OCI-LY1 (cell line): ENCODE results near the gene EMC10.

Experiments
- H2AFZ ChIP-seq: fragments of 200-600 bp; sonication (generic), shearing (Covaris generic); 2 replicates; pipeline ENCODE4 v1.6.0; 2014; ENCODE audit warnings: antibody characterized with exemption, mild to moderate bottlenecking, low read length
- H3F3A ChIP-seq: fragments of 200-600 bp; sonication (generic), shearing (Covaris generic); 2 replicates; pipeline ENCODE4 v1.6.0; 2014; ENCODE audit warnings: mild to moderate bottlenecking, antibody characterized with exemption, low read length, moderate library complexity; ENCODE audit not compliant: insufficient read depth
- H3K27ac ChIP-seq: fragments of 200-600 bp; sonication (generic); 2 replicates; pipeline ENCODE4 v1.5.1; 2014; ENCODE audit warnings: low read length, mixed run types, mild to moderate bottlenecking, low read depth; ENCODE audit not compliant: poor library complexity, severe bottlenecking
- H3K27me3 ChIP-seq: fragments of 200-600 bp; sonication (generic); 2 replicates; pipeline ENCODE4 v1.6.0; 2014; ENCODE audit warnings: antibody characterized with exemption, mild to moderate bottlenecking, low read length, moderate library complexity; ENCODE audit not compliant: insufficient read depth
- H3K36me3 ChIP-seq: fragments of 200-600 bp; sonication (generic); 2 replicates; pipeline ENCODE4 v1.6.1; 2014; ENCODE audit warnings: mild to moderate bottlenecking, antibody characterized with exemption, low read length, moderate library complexity, mixed read lengths; ENCODE audit not compliant: insufficient read depth
- H3K4me1 ChIP-seq: fragments of 200-600 bp; sonication (generic); 2 replicates; pipeline ENCODE4 v1.5.1; 2014; ENCODE audit warnings: mild to moderate bottlenecking, low read length, moderate library complexity; ENCODE audit not compliant: insufficient read depth, severe bottlenecking
- H3K4me2 ChIP-seq: fragments of 200-600 bp; sonication (generic), shearing (Covaris generic); 2 replicates; pipeline ENCODE4 v1.6.1; 2014; ENCODE audit warnings: low read length
- H3K4me3 ChIP-seq: fragments of 200-600 bp; sonication (generic); 2 replicates; pipeline ENCODE4 v1.5.1; 2014; ENCODE audit warnings: low read length, low read depth, mild to moderate bottlenecking, mixed read lengths; ENCODE audit not compliant: poor library complexity, severe bottlenecking
- H3K79me2 ChIP-seq: fragments of 200-600 bp; shearing (Covaris generic); 2 replicates; pipeline ENCODE4 v1.6.1; 2016; ENCODE audit warnings: mixed run types, low read length, mixed read lengths; ENCODE audit not compliant: insufficient read depth
- H3K9ac ChIP-seq: fragments of 200-600 bp; sonication (generic), shearing (Covaris generic); 2 replicates; pipeline ENCODE4 v1.6.1; 2014; ENCODE audit warnings: mild to moderate bottlenecking, low read length, mixed read lengths
- H3K9me2 ChIP-seq: fragments of 200-600 bp; sonication (generic), shearing (Covaris generic); 2 replicates; pipeline ENCODE4 v1.6.1; 2014; ENCODE audit warnings: low read depth, mild to moderate bottlenecking, low read length, mixed read lengths
- H3K9me3 ChIP-seq: fragments of 200-600 bp; shearing (Covaris generic); 2 replicates; pipeline ENCODE4 v1.6.1; 2014; ENCODE audit warnings: low read length, mixed read lengths
- H4K20me1 ChIP-seq: fragments of 200-600 bp; sonication (generic), shearing (Covaris generic); 2 replicates; pipeline ENCODE4 v1.6.0; 2016; ENCODE audit warnings: mild to moderate bottlenecking, low read length; ENCODE audit not compliant: insufficient read depth
- CTCF ChIP-seq: fragments of 200-600 bp; sonication (generic), shearing (Covaris generic); IDR thresholded peaks from 2 replicates; pipeline ENCODE4 v1.5.1; 2017; ENCODE audit warnings: mild to moderate bottlenecking, antibody characterized with exemption, low read length, moderate library complexity, mixed read lengths
- EZH2 ChIP-seq: fragments of 200-600 bp; sonication (generic), shearing (Covaris generic); IDR thresholded peaks from 2 replicates; pipeline ENCODE4 v1.8.0; 2017; ENCODE audit warnings: borderline replicate concordance, mixed run types, mild to moderate bottlenecking, antibody characterized with exemption, low read length, moderate library complexity, mixed read lengths

Gene EMC10

GRCh38 chr19:50480281-50481111, 4.2 kb downstream of the EMC10 start:
- Histone ChIP-seq H2AFZ (no peak overlapping the region), H3K9ac (no peak overlapping the region), H3K27me3 (no peaks in the 10 kb centered on the region), H3K4me2 (no peak overlapping the region), H3K27ac (no peak overlapping the region), H3K9me2 (no peaks in the 10 kb centered on the region), H4K20me1 (no peaks in the 10 kb centered on the region), H3K9me3 (peaks cover 5% of the 10 kb centered on the region), H3K4me3 (no peak overlapping the region), H3K4me1 (peaks cover 11% of the 10 kb centered on the region), H3F3A (no peaks in the 10 kb centered on the region), H3K79me2 (no peaks in the 10 kb centered on the region), H3K36me3 (peaks cover 76% of the 10 kb centered on the region)
- TF ChIP-seq CTCF (no peak), EZH2 (no peak)

- Histone ChIP-seq H3K4me1 (peaks cover 11% of the 10 kb centered on the region), H3K36me3 (peaks cover 87% of the 10 kb centered on the region), H3K79me2 (no peaks in the 10 kb centered on the region), H3K4me3 (no peak overlapping the region), H3K9ac (no peak overlapping the region), H3K4me2 (no peak overlapping the region), H3F3A (no peaks in the 10 kb centered on the region), H3K27me3 (no peaks in the 10 kb centered on the region; the same call in 1 of the 2 replicates), H3K9me3 (peaks cover 11% of the 10 kb centered on the region), H3K9me2 (no peaks in the 10 kb centered on the region), H3K27ac (no peak overlapping the region), H2AFZ (no peak overlapping the region), H4K20me1 (no peaks in the 10 kb centered on the region)
- TF ChIP-seq EZH2: no peak
- no peak for TF ChIP-seq CTCF
These were observed 5.2 kb downstream of the EMC10 start for GRCh38 chr19:50481351-50482149.

GRCh38 chr19:50482271-50482855, 6.1 kb downstream of the EMC10 start:
- Histone ChIP-seq H3K4me2 (no peak overlapping the region), H3K4me3 (no peak overlapping the region), H3K27me3 (peaks cover 2% of the 10 kb centered on the region; the same call in 1 of the 2 replicates), H3K27ac (no peak overlapping the region), H2AFZ (no peak overlapping the region), H3F3A (no peaks in the 10 kb centered on the region), H3K9ac (no peak overlapping the region), H3K9me2 (no peaks in the 10 kb centered on the region), H3K4me1 (peaks cover 5% of the 10 kb centered on the region), H3K79me2 (no peaks in the 10 kb centered on the region), H3K9me3 (peaks cover 14% of the 10 kb centered on the region), H3K36me3 (peaks cover 89% of the 10 kb centered on the region), H4K20me1 (no peaks in the 10 kb centered on the region)
- TF ChIP-seq CTCF (no peak), EZH2 (no peak)
